Activated CD8-positive, alpha-beta memory T cell treated with anti-CD3 and anti-CD28 coated beads, Interleukin-2, amount 50 U/mL, for 1 hour (primary cell): ENCODE results near the gene ZNF365.
"Not testable (repeated sequence)": the region's sequence is repeated elsewhere in the genome, so short reads cannot be mapped to it uniquely, and the experiment has no call there.

Source experiments
- DNase-seq: peaks from one replicate; pipeline ENCODE4 v3.0.0-alpha.2; 2020; ENCODE audit errors: extremely low read depth

The ZNF365 gene

GRCh38 chr10:62377966-62378365 is 3.8 kb downstream of the ZNF365 start:
- DNase-seq = no peak

GRCh38 chr10:62378877-62379276 is 4.7 kb downstream of the ZNF365 start:
- not testable (repeated sequence) for DNase-seq

GRCh38 chr10:62379394-62379793 is 5.2 kb downstream of the ZNF365 start:
- no peak for DNase-seq

- DNase-seq = no peak
Observed at GRCh38 chr10:62380016-62380415, 5.8 kb downstream of the ZNF365 start.

GRCh38 chr10:62381385-62382102 is 7.4 kb downstream of the ZNF365 start:
- no peak for DNase-seq

GRCh38 chr10:62382831-62383230 is 8.7 kb downstream of the ZNF365 start:
- no peak for DNase-seq

GRCh38 chr10:62384057-62384446 is 9.9 kb downstream of the ZNF365 start:
- no peak for DNase-seq

GRCh38 chr10:62384447-62385081 is 10.4 kb downstream of the ZNF365 start:
- DNase-seq = no peak

- DNase-seq = no peak
Observed at GRCh38 chr10:62386356-62387320, 12.5 kb downstream of the ZNF365 start.

- no peak for DNase-seq
Observed at GRCh38 chr10:62388328-62388727, 14.2 kb downstream of the ZNF365 start.

- no peak for DNase-seq
Observed at GRCh38 chr10:62390497-62391176, 16.5 kb downstream of the ZNF365 start.

GRCh38 chr10:62393237-62393636 is 19.1 kb downstream of the ZNF365 start:
- no peak for DNase-seq

- DNase-seq = no peak
Observed at GRCh38 chr10:62394556-62395018, 20.4 kb downstream of the ZNF365 start.

GRCh38 chr10:62395892-62396291 is 21.7 kb downstream of the ZNF365 start:
- DNase-seq = no peak

GRCh38 chr10:62396864-62397263 is 22.7 kb downstream of the ZNF365 start:
- no peak for DNase-seq

GRCh38 chr10:62399211-62399610 is 25.0 kb downstream of the ZNF365 start:
- DNase-seq = no peak

- no peak for DNase-seq
Observed at GRCh38 chr10:62402508-62402907, 28.3 kb downstream of the ZNF365 start.

GRCh38 chr10:62410528-62410927 is 36.4 kb downstream of the ZNF365 start:
- not testable (repeated sequence) for DNase-seq

GRCh38 chr10:62410934-62411333 is 36.8 kb downstream of the ZNF365 start:
- DNase-seq = not testable (repeated sequence)

GRCh38 chr10:62413048-62413447 is 38.9 kb downstream of the ZNF365 start:
- no peak for DNase-seq

GRCh38 chr10:62413652-62414051 is 39.5 kb downstream of the ZNF365 start:
- no peak for DNase-seq

- DNase-seq = no peak
Observed at GRCh38 chr10:62414359-62414758, 40.2 kb downstream of the ZNF365 start.
